Transverse colon (tissue), 4 donors: Measurements from ENCODE around the gene UTS2R.

ENCODE experiments used
- CTCF ChIP-seq, 5 experiments: fragments of 200-600 bp in 3 of 5; fragments of 450-650 bp in 2 of 5; sonication (generic) in 3 of 5; IDR thresholded peaks; 1 replicate in 2 of 5; 2 replicates in 3 of 5; pipeline ENCODE4 v1.5.1; 2016 to 2017; ENCODE audit warnings: antibody characterized with exemption in 5 of 5, inconsistent platforms in 3 of 5, mild to moderate bottlenecking in 2 of 5, moderate library complexity in 1 of 5
- POLR2A ChIP-seq: fragments of 450-650 bp; IDR thresholded peaks from one replicate; pipeline ENCODE4 v1.6.1; 2016; ENCODE audit warnings: antibody characterized with exemption, mild to moderate bottlenecking, moderate library complexity
- POLR2AphosphoS5 ChIP-seq, 3 donors: sonication (generic); formaldehyde crosslinking; IDR thresholded peaks; one replicate each; pipeline ENCODE4 v1.6.1; 2016; ENCODE audit warnings: antibody characterized with exemption in 3 of 3

GRCh38 chr17:82348434-82348833 is 23.1 kb upstream of the UTS2R start:
- TF ChIP-seq CTCF (IDR thresholded peaks at IDR 0.05) (no peak), POLR2A (no peak), POLR2AphosphoS5 (IDR thresholded peaks at IDR 0.05) (no peak)
